PC-9 (cell line): ENCODE data around the gene STK10. TPM values are rescaled to one million over a fixed set of nuclear protein-coding genes. Genes with fewer than 3 reads are reported as not detected.

Source experiments
- BruUV-seq: library from RNA; stranded (reverse); fragments of 400-500 nt; replicated peaks from 2 replicates; lab custom pipeline; 2021; lab: Mats Ljungman, UMichigan
- CTCF ChIA-PET: fragments of 300-600 bp; sonication (Branson Sonifier 250); formaldehyde crosslinking; loops from one replicate; lab custom pipeline; 2022; ENCODE audit warnings: antibody characterized with exemption; lab: Charles Lee
- POLR2A ChIA-PET: fragments of 300-600 bp; sonication (Branson Sonifier 250); formaldehyde crosslinking; loops from one replicate; lab custom pipeline; 2022; ENCODE audit warnings: antibody characterized with exemption; ENCODE audit not compliant: unreplicated experiment; lab: Charles Lee
- DNase-seq, 2 experiments: peaks; one replicate each; pipeline versions ENCODE4 v3.0.0 to v3.0.0-alpha.2; 2015 to 2022; ENCODE audit warnings: mixed read lengths in 1 of 2
- H2AFZ ChIP-seq: fragments of 200-600 bp; sonication (generic); 2 replicates; pipeline ENCODE4 v1.8.1; 2017; ENCODE audit warnings: antibody characterized with exemption
- H3F3A ChIP-seq: fragments of 200-600 bp; sonication (generic); 2 replicates; pipeline ENCODE4 v1.8.1; 2017; ENCODE audit warnings: antibody characterized with exemption, mild to moderate bottlenecking, low read depth; ENCODE audit not compliant: insufficient read depth
- H3K27ac ChIP-seq: fragments of 200-600 bp; sonication (generic); 2 replicates; pipeline ENCODE4 v1.6.1; 2016; ENCODE audit warnings: mixed run types
- H3K27me3 ChIP-seq: fragments of 200-600 bp; sonication (generic); 2 replicates; pipeline ENCODE4 v1.6.1; 2016; ENCODE audit warnings: low read depth, mixed run types; ENCODE audit not compliant: insufficient read depth
- H3K36me3 ChIP-seq: fragments of 200-600 bp; sonication (generic); 2 replicates; pipeline ENCODE4 v1.6.1; 2016; ENCODE audit warnings: low read depth, mixed run types
- H3K4me1 ChIP-seq: fragments of 200-600 bp; sonication (generic); replicated peaks from 2 replicates; pipeline ENCODE4 v1.6.1; 2016; ENCODE audit warnings: mixed run types; ENCODE audit not compliant: insufficient read depth
- H3K4me2 ChIP-seq: fragments of 200-600 bp; sonication (generic); 2 replicates; pipeline ENCODE4 v1.6.1; 2017; ENCODE audit warnings: mixed run types
- H3K4me3 ChIP-seq: fragments of 200-600 bp; sonication (generic); 2 replicates; pipeline ENCODE4 v1.6.1; 2016; ENCODE audit warnings: mixed run types
- H3K79me2 ChIP-seq: fragments of 200-600 bp; sonication (generic); 2 replicates; pipeline ENCODE4 v1.6.1; 2017; ENCODE audit warnings: low read depth, mixed run types
- H3K9me2 ChIP-seq: fragments of 200-600 bp; sonication (generic); 2 replicates; pipeline ENCODE4 v1.8.1; 2017; ENCODE audit warnings: mild to moderate bottlenecking; ENCODE audit not compliant: insufficient read depth
- H3K9me3 ChIP-seq: fragments of 200-600 bp; sonication (generic); 2 replicates; pipeline ENCODE4 v1.8.1; 2016; ENCODE audit warnings: low read depth; ENCODE audit not compliant: insufficient read depth
- H4K20me1 ChIP-seq: fragments of 200-600 bp; sonication (generic); 2 replicates; pipeline ENCODE4 v1.8.1; 2017; ENCODE audit not compliant: insufficient read depth
- EZH2 ChIP-seq: fragments of 200-600 bp; sonication (generic); IDR thresholded peaks from 2 replicates; pipeline ENCODE4 v1.8.0; 2017; ENCODE audit warnings: antibody characterized with exemption, low read depth
- intact Hi-C: fragments of 100-400 bp; cut with micrococcal nuclease; formaldehyde crosslinking; loops from one replicate; pipeline ENCODE4 v1.10.0; 2022; ENCODE audit not compliant: unreplicated experiment
- total RNA-seq: library from RNA; stranded (reverse); gene quantifications from 2 replicates; pipeline ENCODE4 v1.2.3, GENCODE V29; 2021
- TF ChIP-seq, protein P1 (sequence below): fragments of 200-600 bp; sonication (generic); conservative IDR thresholded peaks from 2 replicates; pipeline ENCODE4 v1.6.1; 2017; ENCODE audit warnings: mixed run types, antibody characterized with exemption, mild to moderate bottlenecking, moderate library complexity

Gene STK10
- total RNA-seq, 1 experiment from 2014 or later, result 31.5 TPM

DNA sequence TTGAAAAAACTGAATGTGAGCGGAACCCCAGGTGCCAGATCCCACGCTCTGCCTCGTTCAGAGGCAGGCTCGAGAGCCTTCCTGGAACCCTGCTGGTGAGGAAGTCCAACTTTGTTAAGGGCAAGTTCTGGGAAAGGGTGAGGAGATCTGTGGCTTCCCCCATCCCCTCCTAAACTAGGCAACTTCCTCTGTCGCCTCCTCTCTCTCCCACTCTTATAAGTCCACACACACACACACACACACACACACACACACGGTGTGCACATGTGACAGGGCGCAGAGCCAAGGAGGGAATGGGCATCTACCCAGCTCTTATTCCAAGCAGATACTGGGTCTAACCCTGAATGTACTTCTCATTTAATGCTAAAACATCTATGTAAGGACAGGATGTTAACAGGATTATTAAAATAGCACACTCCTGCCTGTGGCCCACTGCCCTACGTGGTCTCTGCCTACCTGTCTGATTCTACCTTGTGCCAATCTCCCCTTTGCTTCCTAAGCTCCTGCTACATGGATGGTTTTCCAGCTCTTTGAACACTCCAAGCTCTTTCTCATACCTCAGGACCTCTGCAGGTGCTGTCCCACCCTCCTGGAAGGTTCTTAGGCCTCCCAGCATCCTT is 109.2 kb downstream of the STK10 start:
- CTCF ChIA-PET, result interaction anchor here (0.6 kb wide), 2 partner anchors 9 to 109 kb away, joined by 3 to 4 read pairs; partner anchors contain the start of gene STK10

GRCh38 chr5:172077664-172078425 is 110.2 kb downstream of the STK10 start:
- Histone ChIP-seq H3K4me1 (no peaks in the 10 kb centered on the region), H2AFZ (no peak overlapping the region), H3K4me3 (no peak overlapping the region), H3K27ac (no peak overlapping the region), H3K36me3 (no peaks in the 10 kb centered on the region; the same call in 1 of the 2 replicates), H4K20me1 (no peaks in the 10 kb centered on the region; the same call in 1 of the 2 replicates), H3K4me2 (no peak overlapping the region), H3K9me3 (no peaks in the 10 kb centered on the region), H3K9me2 (no peaks in the 10 kb centered on the region), H3K79me2 (no peaks in the 10 kb centered on the region), H3F3A (0 out of 2 replicates have a peak, but pooled peaks cover 5% of the 10 kb centered on the region), H3K27me3 (no peaks in the 10 kb centered on the region)
- CTCF ChIA-PET, result interaction anchor here (0.6 kb wide), 1 partner anchor 110 kb away, joined by 3 read pairs; the partner anchor contains the start of gene STK10
- BruUV-seq, result no TSS peak
- intact Hi-C loops, result no loop called here
- POLR2A ChIA-PET, result interaction anchor here (0.7 kb wide), 1 partner anchor 920 kb away, joined by 6 read pairs; no protein-coding TSS in a partner anchor
- TF ChIP-seq EZH2, result no peak
- TF ChIP-seq, protein P1, sequence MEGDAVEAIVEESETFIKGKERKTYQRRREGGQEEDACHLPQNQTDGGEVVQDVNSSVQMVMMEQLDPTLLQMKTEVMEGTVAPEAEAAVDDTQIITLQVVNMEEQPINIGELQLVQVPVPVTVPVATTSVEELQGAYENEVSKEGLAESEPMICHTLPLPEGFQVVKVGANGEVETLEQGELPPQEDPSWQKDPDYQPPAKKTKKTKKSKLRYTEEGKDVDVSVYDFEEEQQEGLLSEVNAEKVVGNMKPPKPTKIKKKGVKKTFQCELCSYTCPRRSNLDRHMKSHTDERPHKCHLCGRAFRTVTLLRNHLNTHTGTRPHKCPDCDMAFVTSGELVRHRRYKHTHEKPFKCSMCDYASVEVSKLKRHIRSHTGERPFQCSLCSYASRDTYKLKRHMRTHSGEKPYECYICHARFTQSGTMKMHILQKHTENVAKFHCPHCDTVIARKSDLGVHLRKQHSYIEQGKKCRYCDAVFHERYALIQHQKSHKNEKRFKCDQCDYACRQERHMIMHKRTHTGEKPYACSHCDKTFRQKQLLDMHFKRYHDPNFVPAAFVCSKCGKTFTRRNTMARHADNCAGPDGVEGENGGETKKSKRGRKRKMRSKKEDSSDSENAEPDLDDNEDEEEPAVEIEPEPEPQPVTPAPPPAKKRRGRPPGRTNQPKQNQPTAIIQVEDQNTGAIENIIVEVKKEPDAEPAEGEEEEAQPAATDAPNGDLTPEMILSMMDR, result no peak
- DNase-seq, result no peak

More for the DNA sequence above, 109.2 kb downstream of the STK10 start:
- no peak overlapping the region for H2AFZ ChIP-seq
- 0 out of 2 replicates have a peak, but pooled peaks cover 5% of the 10 kb centered on the region for H3F3A ChIP-seq
- no peak overlapping the region for H3K27ac ChIP-seq
- H3K9me2 ChIP-seq, result no peaks in the 10 kb centered on the region
- intact Hi-C loops, result no loop called here
- no peaks in the 10 kb centered on the region; the same call in 1 of the 2 replicates for H3K36me3 ChIP-seq
- TF ChIP-seq, protein P1, result no peak
- no peak overlapping the region for H3K4me3 ChIP-seq
- H3K4me1 ChIP-seq, result no peaks in the 10 kb centered on the region
- no peak for DNase-seq
- no peaks in the 10 kb centered on the region for H3K79me2 ChIP-seq
- H3K4me2 ChIP-seq, result no peak overlapping the region
- no peaks in the 10 kb centered on the region; the same call in 1 of the 2 replicates for H4K20me1 ChIP-seq
- BruUV-seq, result no TSS peak
- no peaks in the 10 kb centered on the region for H3K9me3 ChIP-seq
- no peaks in the 10 kb centered on the region for H3K27me3 ChIP-seq
- POLR2A ChIA-PET, result interaction anchor here (0.7 kb wide), 1 partner anchor 919 kb away, joined by 6 read pairs; no protein-coding TSS in a partner anchor

DNA sequence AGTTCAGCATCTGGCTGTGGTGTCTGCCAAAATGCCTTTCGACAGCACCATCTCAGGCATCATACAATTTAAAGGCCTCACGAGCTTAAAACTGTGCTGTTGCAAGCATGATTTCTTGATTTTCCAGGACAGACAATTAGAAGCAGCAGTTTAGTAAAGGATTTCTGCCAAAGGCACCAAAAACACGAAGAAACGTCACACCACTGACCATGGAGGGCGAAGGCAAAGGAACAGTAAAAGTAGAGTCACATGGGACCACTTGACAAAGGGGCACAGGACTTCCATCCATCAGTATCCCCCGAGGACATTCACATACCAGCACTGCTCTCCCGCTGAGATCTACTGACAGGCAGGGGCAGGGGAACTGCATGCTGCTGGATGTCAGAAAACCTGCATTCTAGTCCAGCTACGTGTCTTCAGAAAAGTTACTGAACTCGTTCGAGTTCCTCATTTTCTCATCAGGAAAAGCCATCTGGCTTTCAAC is 111.2 kb downstream of the STK10 start:
- no TSS peak for BruUV-seq
- no peak for DNase-seq
- Histone ChIP-seq H2AFZ (no peak overlapping the region), H3K4me2 (no peak overlapping the region), H4K20me1 (no peaks in the 10 kb centered on the region; the same call in 1 of the 2 replicates), H3K4me1 (no peaks in the 10 kb centered on the region), H3K79me2 (no peaks in the 10 kb centered on the region), H3K4me3 (no peak overlapping the region), H3F3A (0 out of 2 replicates have a peak, but pooled peaks cover 5% of the 10 kb centered on the region), H3K27me3 (no peaks in the 10 kb centered on the region), H3K9me2 (no peaks in the 10 kb centered on the region), H3K27ac (no peak overlapping the region), H3K36me3 (no peaks in the 10 kb centered on the region), H3K9me3 (no peaks in the 10 kb centered on the region)
- POLR2A ChIA-PET, result no interaction called here
- intact Hi-C loops, result no loop called here
- CTCF ChIA-PET, result no interaction called here
- no peak for TF ChIP-seq EZH2
- TF ChIP-seq, protein P1, result no peak
